Measurements from ENCODE around the gene EMSY.

Gene EMSY

DNA sequence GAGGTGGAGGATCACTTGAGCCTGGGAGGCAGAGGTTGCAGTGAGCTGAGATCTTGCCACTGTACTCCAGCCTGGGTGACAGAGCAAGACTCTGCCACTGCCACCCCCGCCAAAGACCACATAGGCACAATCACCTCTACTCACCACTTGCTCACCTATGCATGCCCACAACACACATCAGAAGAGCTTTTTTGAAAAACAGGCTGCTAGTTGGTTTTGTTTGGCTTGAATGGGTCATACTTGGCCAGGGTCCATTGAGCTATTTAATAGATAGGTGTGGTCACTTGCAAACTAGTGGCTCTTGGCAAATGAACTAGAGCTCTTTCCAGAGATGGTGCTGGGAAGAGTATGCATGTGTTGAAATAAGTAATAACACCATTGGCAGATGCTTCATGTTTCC, 80.1 kb downstream of the EMSY start:
- TF ChIP-seq, protein P1, sequence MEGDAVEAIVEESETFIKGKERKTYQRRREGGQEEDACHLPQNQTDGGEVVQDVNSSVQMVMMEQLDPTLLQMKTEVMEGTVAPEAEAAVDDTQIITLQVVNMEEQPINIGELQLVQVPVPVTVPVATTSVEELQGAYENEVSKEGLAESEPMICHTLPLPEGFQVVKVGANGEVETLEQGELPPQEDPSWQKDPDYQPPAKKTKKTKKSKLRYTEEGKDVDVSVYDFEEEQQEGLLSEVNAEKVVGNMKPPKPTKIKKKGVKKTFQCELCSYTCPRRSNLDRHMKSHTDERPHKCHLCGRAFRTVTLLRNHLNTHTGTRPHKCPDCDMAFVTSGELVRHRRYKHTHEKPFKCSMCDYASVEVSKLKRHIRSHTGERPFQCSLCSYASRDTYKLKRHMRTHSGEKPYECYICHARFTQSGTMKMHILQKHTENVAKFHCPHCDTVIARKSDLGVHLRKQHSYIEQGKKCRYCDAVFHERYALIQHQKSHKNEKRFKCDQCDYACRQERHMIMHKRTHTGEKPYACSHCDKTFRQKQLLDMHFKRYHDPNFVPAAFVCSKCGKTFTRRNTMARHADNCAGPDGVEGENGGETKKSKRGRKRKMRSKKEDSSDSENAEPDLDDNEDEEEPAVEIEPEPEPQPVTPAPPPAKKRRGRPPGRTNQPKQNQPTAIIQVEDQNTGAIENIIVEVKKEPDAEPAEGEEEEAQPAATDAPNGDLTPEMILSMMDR (IDR thresholded peaks at IDR 0.05; ENCODE audit: extremely low read depth, insufficient read depth, missing control alignments): no peak
- DNase-seq (ENCODE audit: low spot score): no peak
- in situ Hi-C loops (cut with MboI; ENCODE audit: low pct_unique_long_range_greater_than_20kb, low sequenced_read_pairs, unreplicated experiment): no loop called here

DNA sequence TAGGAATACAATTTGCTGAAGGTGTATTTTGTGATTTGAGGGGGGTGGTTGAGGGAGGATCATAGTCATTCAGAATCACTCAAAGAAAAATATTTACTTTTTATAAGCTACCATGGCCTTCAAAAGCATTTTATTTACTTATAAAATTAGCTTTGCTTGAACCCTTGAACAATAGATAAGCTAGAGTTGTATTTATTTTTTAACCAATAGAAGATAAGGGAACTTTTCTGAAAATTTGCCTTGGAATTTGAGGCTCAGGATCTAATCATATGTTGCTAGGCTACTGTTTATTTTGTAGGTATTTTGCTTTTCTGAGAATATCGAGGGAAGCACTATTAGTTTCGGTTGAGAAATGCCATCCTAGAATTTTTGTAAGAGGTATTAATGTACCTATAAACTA, 82.1 kb downstream of the EMSY start:
- DNase-seq (ENCODE audit: low spot score): no peak
- in situ Hi-C loops (cut with MboI; ENCODE audit: low pct_unique_long_range_greater_than_20kb, low sequenced_read_pairs, unreplicated experiment): no loop called here
- TF ChIP-seq, protein P1 (IDR thresholded peaks at IDR 0.05; ENCODE audit: extremely low read depth, insufficient read depth, missing control alignments): no peak

DNA sequence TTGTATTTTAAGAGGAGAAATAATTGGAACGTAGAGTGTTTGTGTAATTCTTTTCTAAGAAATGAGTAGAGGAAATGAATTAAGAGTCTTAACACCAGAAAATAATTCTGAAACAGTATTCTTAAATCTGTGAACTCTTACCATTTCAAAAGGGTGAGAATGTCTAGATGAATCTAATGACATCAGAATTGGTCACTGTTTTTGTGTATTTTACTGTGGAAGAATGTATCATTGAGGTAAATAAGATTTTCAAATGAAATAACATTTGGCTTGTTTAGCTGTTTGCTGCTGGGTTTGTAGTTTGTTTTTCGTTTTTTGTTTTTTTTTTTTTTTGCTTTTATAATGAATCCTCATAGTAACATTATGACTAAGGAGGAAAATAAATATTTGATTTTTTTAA, 97.6 kb downstream of the EMSY start:
- DNase-seq (ENCODE audit: low spot score): no peak
- TF ChIP-seq, protein P1 (IDR thresholded peaks at IDR 0.05; ENCODE audit: extremely low read depth, insufficient read depth, missing control alignments): no peak
- in situ Hi-C loops (cut with MboI; ENCODE audit: low pct_unique_long_range_greater_than_20kb, low sequenced_read_pairs, unreplicated experiment): no loop called here

DNA sequence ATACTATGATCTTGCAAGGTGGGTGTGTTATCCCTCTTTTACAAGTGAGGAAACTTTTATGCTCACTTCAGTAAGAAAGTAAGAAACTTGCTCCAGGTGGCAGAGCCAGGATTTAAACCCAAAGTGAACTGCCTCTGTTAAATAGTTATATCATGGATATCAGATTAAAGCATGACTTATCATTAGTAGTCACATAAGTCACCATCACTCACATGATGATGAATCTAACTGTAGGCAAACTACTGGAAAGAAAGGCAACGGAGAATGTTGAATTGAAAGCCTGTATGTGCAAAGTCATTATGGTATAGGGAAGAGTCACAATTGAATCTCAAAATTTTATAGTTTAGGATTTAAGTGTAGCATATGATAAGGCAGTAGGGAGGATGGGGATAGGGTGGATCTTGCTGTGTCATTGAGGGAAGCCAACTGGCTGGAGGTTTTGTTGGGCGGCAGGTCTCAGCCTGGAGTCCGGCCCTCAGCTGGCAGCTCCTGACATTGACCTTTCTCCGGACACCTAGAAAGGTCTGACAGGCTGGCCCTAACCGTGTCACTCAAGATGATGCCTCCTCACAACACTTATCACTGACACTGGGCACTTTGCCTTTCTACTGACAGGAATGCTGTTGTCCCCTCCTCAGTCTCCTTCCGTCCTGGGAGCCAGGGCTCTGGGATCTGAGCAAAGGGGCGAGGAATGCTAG, 98.3 kb downstream of the EMSY start:
- DNase-seq (ENCODE audit: low spot score): no peak
- in situ Hi-C loops (cut with MboI; ENCODE audit: low pct_unique_long_range_greater_than_20kb, low sequenced_read_pairs, unreplicated experiment): no loop called here

DNA sequence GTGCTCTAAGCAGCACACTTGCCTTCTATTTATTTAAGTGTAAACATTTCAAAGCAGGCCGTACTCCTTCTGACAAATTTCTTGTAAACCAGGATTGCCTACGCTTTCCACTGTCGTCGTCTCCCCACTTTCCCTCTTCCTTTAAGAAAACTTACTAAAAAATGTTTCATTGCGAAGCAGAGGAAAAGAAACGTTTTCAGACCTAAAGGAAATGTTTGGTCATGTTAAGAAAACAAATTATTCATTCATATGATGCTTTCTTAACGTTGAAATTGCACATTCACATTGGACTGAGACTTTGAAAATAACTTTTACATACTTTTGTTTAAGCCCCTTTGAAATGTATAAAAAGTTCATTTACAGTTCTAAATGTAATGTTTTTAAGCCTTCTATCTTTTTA, 106.0 kb downstream of the EMSY start:
- in situ Hi-C loops (cut with MboI; ENCODE audit: low pct_unique_long_range_greater_than_20kb, low sequenced_read_pairs, unreplicated experiment): no loop called here
- TF ChIP-seq, protein P1 (IDR thresholded peaks at IDR 0.05; ENCODE audit: extremely low read depth, insufficient read depth, missing control alignments): no peak
- DNase-seq (ENCODE audit: low spot score): no peak

More for the DNA sequence above, 98.3 kb downstream of the EMSY start:
- TF ChIP-seq, protein P1 (IDR thresholded peaks at IDR 0.05; ENCODE audit: extremely low read depth, insufficient read depth, missing control alignments): no peak

DNA sequence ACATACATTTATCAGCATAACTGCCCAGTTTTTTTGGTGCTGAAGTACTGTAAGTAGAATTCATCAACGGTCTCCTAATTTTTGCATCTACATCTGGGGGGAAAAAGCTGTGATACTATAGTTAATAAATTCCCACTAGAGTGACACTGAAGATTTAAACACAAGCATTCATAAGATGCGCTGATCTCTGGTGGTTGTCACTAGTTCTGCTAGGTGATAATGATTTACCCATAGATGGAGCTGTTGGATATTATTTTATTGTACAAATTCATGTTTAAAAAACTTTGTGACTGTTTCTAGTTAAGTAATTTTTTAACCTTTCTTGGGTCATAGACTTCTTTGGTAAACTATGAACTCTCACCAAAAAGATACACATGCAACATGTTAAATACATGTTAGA, 106.6 kb downstream of the EMSY start:
- TF ChIP-seq, protein P1 (IDR thresholded peaks at IDR 0.05; ENCODE audit: extremely low read depth, insufficient read depth, missing control alignments): peak; percentile 19
- DNase-seq (ENCODE audit: low spot score): no peak
- in situ Hi-C loops (cut with MboI; ENCODE audit: low pct_unique_long_range_greater_than_20kb, low sequenced_read_pairs, unreplicated experiment): no loop called here
